Epithelial cell of proximal tubule (primary cell): ENCODE data around the gene MRPL41. TPM values are rescaled to one million over a fixed set of nuclear protein-coding genes. Genes with fewer than 3 reads are reported as not detected.

Experiments used
- DNase-seq: peaks from one replicate; pipeline ENCODE4 v3.0.0-alpha.2; 2011; ENCODE audit warnings: low read depth
- H3K4me3 ChIP-seq: 2 replicates; pipeline ENCODE4 v1.5.1; 2011; ENCODE audit warnings: low read depth, mild to moderate bottlenecking, low read length
- total RNA-seq: library from RNA; depleted of rRNA; stranded (reverse); fragments of >200 nt; gene quantifications from 2 replicates; pipeline ENCODE4 v1.2.3, GENCODE V29; 2015
- TF ChIP-seq, protein P1 (sequence below): conservative IDR thresholded peaks from 2 replicates; pipeline ENCODE4 v1.5.1; 2012; ENCODE audit warnings: low read depth, mild to moderate bottlenecking, low read length

MRPL41 gene
- total RNA-seq, 1 donor from 2014 or later, result 110 TPM

DNA sequence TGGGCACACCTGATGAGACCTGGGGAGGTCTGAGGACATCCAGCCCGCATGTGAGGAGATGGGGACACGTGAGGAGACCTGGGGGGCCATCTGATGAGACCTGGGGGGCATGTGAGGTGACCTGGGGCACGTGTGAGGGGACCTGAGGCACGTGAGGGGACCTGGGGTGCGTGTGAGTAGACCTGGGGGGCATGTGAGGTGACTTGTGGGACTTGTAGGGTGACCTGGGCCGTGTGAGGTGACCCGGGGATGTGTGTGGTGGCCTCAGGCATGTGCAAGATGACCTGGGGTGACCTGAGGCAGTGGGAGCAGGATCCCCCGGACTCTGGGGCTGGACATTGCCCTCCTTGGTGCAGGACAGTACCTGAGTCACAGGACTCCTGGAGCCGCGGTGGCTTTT is 32.1 kb upstream of the MRPL41 start:
- no peak for DNase-seq
- H3K4me3 ChIP-seq, result no peak overlapping the region
- TF ChIP-seq, protein P1, sequence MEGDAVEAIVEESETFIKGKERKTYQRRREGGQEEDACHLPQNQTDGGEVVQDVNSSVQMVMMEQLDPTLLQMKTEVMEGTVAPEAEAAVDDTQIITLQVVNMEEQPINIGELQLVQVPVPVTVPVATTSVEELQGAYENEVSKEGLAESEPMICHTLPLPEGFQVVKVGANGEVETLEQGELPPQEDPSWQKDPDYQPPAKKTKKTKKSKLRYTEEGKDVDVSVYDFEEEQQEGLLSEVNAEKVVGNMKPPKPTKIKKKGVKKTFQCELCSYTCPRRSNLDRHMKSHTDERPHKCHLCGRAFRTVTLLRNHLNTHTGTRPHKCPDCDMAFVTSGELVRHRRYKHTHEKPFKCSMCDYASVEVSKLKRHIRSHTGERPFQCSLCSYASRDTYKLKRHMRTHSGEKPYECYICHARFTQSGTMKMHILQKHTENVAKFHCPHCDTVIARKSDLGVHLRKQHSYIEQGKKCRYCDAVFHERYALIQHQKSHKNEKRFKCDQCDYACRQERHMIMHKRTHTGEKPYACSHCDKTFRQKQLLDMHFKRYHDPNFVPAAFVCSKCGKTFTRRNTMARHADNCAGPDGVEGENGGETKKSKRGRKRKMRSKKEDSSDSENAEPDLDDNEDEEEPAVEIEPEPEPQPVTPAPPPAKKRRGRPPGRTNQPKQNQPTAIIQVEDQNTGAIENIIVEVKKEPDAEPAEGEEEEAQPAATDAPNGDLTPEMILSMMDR, result no peak

DNA sequence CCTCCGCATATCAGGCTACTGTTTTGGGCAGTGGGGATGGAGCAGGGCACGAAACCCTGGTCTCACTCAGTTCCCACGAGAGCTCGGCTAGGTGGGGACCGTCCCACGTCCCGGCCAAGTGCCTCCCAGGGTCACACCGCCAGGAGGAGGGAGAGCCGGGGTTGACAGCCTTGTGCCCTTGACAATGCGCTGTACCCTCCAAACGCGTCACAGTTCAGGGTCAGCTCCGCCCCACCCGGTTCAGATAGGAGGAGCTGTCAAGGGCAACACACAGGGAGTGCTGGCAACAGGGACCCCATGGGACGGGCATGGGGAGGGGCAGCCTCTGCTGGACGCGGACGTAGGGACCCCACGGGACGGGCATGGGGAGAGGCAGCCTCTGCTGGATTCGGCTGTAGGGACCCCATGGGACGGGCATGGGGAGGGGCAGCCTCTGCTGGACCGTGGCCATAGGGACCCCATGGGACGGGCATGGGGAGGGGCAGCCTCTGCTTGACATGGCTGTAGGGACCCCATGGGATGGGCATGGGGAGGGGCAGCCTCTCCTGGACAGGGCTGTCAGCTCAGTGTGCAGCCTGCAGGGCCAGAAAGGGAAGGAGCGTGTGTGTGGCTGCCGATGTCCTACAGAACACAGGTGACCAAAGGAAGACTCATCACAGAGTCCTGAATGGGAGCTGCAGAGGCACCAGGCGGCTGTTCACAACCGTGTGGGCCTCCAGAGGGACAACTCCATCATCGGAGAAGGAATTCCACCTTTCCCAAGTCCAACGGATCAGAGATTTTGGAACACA is 30.9 kb upstream of the MRPL41 start:
- H3K4me3 ChIP-seq, result no peak overlapping the region
- TF ChIP-seq, protein P1, result no peak
- DNase-seq, result no peak

DNA sequence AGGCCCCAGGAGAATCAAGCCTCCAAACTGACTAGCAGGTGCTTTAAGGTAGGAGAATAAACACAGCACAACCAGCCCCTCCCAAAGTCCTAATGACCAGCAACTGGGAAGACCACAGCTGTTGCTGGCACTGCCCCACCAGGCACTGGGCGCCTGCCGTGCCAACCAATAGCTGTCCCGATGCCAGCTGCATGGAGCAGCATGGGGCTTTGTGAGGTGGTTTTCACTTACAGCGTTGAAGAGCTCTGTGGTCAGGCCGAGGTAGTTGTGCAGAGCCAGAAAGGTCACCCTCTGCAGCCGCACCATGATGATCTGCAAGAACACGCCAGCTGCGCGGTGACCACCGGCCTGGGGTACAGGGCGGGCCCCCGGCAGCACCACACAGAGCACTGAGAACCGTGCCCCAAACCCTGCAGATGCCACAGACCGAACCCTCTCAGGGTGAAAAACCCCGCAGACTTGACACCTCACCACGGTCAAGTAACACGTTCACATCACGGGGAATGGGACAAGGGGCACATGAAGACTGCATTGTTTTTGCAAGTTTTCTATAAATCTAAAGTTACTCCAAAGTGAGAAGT is 30.2 kb upstream of the MRPL41 start:
- no peak for DNase-seq
- TF ChIP-seq, protein P1, result no peak
- no peak overlapping the region for H3K4me3 ChIP-seq

DNA sequence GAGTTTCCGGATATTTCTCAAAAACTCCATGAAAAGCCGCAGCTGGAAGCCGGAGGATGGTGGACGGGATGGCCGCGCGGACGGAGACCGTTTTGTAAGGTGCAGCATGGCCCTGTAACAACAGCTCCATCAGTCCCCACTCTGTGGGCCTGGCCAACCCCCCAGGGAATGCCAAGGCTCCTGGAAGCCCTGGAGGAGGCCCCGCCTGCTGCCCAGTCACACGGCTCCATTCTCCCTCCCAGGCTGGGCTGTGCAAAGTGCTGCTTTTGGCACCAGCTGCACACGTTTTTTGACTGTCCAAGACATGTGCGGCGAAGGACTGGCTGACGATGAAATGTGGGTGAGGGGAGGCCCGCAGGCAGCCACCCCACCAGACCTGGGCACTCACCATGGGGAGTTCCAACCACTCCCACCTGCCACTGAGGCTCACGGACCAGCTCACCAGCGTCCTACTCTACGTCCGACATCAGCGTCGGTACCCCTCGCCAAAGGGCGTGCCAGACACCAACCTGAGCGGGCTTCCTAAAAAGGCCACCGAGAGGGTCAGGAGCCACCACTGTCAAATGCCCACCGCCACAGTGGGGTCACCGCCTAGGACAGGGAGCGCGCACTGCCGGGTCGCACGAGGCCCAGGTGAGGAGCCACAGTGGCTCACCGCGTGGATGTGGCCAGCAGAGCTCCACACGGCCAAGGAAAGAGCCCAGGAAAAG is 28.8 kb upstream of the MRPL41 start:
- TF ChIP-seq, protein P1, result no peak
- no peak for DNase-seq
- H3K4me3 ChIP-seq, result no peak overlapping the region

DNA sequence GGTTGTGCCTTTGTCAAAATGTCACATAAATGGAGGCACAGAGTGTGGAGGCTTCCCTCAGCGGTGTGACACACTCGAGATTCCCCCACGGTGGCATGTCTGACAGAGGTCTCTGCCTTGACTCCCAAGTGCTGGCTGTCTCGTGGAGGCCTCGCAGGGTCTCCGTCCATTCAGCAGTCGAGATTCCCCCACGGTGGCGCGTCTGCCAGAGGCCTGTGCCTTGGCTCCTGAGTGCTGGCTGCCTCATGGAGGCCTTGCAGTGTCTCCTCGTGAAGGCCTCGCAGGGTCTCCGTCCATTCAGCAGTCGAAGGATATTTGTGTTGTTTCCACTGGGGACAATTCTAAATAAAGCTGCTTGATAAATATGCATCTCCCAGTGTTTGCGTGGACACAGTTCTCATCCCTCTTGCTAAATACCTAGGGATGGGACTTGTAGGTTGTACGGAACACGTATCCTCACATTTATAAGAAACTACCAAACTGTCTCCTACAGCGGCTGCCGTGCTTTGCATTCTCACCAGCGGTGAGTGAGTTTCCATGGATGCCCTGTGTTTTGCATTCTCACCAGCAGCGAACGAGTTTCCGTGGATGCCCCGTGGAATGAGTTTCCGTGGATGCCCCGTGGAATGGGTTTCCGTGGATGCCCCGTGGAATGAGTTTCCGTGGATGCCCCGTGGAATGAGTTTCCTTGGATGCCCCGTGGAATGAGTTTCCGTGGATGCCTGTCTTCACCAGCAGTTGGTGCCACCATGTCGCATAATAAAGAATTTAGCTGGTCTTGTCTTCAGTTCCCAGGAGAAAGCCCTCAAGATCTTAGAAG is 27.3 kb upstream of the MRPL41 start:
- TF ChIP-seq, protein P1, result no peak
- DNase-seq, result no peak
- H3K4me3 ChIP-seq, result no peak overlapping the region

DNA sequence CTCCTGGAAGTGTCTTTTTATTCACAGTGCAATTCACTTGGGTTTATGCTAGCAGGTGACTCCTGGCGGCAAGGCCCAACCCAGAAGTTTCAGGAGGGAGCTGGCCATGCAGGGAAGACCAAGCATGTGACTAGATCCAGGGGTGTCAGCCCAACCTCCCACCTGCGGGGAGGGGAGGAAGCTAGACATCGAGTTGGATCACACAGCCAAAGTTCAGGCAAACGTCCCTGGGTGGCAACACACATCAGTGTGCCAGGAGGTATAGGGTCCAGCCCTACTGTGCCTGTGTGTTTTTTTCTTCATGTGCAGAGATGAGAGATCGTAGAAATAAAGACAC is 26.7 kb upstream of the MRPL41 start:
- TF ChIP-seq, protein P1, result no peak
- H3K4me3 ChIP-seq, result no peak overlapping the region
- no peak for DNase-seq
